NOMO-1 (cell line): ENCODE data around the gene CLMN.

Source experiments
- DNase-seq, 2 experiments: peaks; one replicate each; lab custom pipeline; 2025; ENCODE audit not compliant: unreplicated experiment in 2 of 2; lab: John Stamatoyannopoulos, UW

CLMN gene

DNA sequence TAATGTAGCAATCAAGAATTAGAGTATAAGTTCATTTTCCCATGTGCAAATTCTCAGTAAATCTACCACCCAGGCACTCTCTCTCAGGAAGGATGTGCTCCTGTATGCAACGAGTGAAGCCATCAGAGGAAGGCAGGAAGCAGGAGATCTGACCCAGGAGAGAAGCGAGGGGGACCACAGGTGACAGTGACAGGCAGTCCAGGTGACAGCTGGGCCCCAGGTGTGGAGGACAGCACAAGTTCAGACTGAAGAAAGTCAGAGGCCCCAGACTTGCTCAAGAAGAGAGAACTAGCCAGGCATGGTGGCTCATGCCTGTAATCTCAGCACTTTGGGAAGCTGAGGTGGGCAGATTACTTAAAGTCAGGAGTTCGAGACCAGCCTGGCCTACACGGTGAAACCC, 13.8 kb downstream of the CLMN start:
- no peak for DNase-seq

DNA sequence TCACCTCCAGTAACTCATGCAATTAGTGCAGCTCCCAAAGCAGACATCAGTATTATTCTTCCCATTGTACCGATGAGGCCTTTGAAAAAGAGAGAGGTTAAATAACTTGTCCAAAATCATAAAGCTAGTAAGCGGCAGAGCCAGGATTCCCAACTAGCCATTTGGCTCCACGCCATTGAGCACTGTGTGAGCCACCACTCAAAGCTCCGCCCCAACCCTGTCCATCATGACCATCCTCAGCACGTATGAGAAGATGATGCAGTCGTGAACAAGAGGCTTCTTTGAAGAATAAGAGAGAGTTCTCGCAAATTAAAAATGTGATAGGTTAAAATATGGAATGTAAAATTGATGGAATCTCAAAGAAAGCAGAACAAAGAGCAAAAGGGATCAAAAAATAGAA, 14.6 kb downstream of the CLMN start:
- DNase-seq: no peak

- no peak for DNase-seq
Measured at GRCh38 chr14:95304342-95304741, 15.4 kb downstream of the CLMN start.

DNA sequence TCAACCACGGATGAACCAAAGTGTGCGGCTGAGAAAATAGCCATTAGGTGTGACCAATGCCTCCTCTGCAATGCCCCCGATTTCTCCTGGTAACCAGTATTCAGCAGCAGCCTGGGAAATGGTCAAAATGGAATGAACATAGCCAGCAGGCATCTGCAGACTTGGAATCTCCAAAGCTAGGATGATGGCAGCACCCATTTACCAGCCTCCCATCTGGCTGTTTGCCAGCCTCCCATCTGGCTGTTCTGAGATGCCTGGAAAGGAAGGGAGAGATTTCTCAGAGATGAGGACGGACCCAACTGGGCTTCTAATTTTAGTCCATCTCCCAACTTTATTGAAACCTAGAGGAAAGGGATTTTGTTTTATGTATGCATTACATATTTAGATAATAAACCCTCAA, 16.2 kb downstream of the CLMN start:
- no peak for DNase-seq

GRCh38 chr14:95302667-95303506, 16.8 kb downstream of the CLMN start:
- DNase-seq: no peak

GRCh38 chr14:95301527-95302187, 18.1 kb downstream of the CLMN start:
- no peak for DNase-seq

GRCh38 chr14:95300697-95301526, 18.8 kb downstream of the CLMN start:
- DNase-seq: no peak

GRCh38 chr14:95300002-95300696, 19.6 kb downstream of the CLMN start:
- no peak for DNase-seq

GRCh38 chr14:95299271-95299670, 20.4 kb downstream of the CLMN start:
- DNase-seq: no peak

GRCh38 chr14:95297832-95298231, 21.9 kb downstream of the CLMN start:
- DNase-seq: no peak

DNA sequence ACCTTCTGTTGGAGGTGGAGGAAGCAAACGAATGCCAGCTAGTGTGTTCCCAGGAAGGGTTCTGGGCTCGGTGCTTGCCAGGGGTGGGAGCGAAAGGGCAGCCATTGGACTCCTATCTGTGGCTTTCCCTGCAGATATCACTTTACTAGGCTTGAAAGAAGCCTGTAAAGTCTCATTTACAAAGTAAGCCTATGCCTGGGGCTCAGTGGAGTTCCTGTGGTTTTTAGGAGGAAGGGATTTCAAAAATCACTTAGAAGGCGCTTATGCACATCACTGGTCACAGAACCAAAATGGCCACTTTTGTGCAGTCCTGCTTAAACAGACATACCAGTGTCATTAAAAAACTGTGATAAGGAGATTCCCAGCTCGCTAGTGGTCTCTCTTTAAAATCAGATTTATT, 22.7 kb downstream of the CLMN start:
- DNase-seq: no peak

GRCh38 chr14:95295600-95296376, 23.9 kb downstream of the CLMN start:
- DNase-seq: no peak

GRCh38 chr14:95294834-95295599, 24.7 kb downstream of the CLMN start:
- no peak for DNase-seq

GRCh38 chr14:95294320-95294719, 25.4 kb downstream of the CLMN start:
- DNase-seq: no peak

GRCh38 chr14:95293449-95293848, 26.3 kb downstream of the CLMN start:
- no peak for DNase-seq

DNA sequence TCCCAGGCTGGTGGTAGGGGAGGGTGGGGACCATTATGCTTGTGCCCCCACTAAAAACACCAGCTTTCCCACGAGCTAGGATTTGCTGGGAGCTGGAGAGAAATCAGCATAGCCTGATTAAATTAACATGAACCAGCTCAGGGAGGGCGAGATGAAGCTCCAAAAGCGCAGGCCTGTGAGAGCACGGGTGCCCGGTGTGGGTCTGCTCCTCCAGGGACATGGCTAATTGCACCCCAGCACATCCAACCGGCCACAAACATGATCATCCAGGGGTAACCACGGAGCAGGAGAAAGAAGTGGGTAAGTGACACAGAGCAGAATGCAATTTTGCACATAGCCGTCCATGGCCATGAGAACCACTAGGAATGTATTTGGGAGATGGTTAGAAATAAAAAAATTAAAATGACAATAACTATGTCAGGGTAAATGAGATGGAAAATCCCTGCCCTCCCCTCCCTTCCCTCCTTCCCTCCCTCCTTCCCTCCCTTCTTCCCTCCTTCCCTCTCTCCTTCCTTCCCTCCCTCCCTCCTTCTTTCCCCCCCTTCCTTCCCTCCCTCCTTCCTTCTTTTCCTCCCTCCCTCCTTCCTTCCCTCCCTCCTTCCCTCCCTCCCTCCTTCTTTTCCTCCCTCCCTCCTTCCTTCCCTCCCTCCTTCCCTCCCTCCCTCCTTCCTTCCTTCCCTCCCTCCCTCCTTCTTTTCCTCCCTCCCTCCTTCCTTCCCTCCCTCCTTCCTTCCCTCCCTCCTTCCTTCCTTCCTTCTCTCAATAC, 26.9 kb downstream of the CLMN start:
- no peak for DNase-seq

GRCh38 chr14:95291859-95292542, 27.7 kb downstream of the CLMN start:
- no peak for DNase-seq

- no peak for DNase-seq
Measured at GRCh38 chr14:95290871-95291431, 28.8 kb downstream of the CLMN start.
